BLaER1 (cell line): Measurements from ENCODE around the gene HSPG2.
"Not testable (repeated sequence)": the region's sequence is repeated elsewhere in the genome, so short reads cannot be mapped to it uniquely, and the experiment has no call there.

Experiments
- H3K27ac ChIP-seq: shearing (Covaris generic); formaldehyde crosslinking; 2 replicates; pipeline ENCODE4 v1.8.1; 2022
- H3K27me3 ChIP-seq: shearing (Covaris generic); formaldehyde crosslinking; 2 replicates; pipeline ENCODE4 v1.8.1; 2022
- H3K36me3 ChIP-seq: shearing (Covaris generic); formaldehyde crosslinking; 2 replicates; pipeline ENCODE4 v1.8.1; 2022
- H3K4me1 ChIP-seq: shearing (Covaris generic); formaldehyde crosslinking; 2 replicates; pipeline ENCODE4 v1.8.1; 2022
- H3K4me2 ChIP-seq: shearing (Covaris generic); formaldehyde crosslinking; 2 replicates; pipeline ENCODE4 v1.8.1; 2022
- H3K4me3 ChIP-seq: shearing (Covaris generic); formaldehyde crosslinking; 2 replicates; pipeline ENCODE4 v1.8.1; 2022
- H3K9ac ChIP-seq: shearing (Covaris generic); formaldehyde crosslinking; 2 replicates; pipeline ENCODE4 v1.8.1; 2022
- H3K9me3 ChIP-seq: shearing (Covaris generic); formaldehyde crosslinking; 2 replicates; pipeline ENCODE4 v1.8.1; 2022
- H4K20me1 ChIP-seq: shearing (Covaris generic); formaldehyde crosslinking; 2 replicates; pipeline ENCODE4 v1.8.1; 2022
- Cebpa-rat ChIP-seq: shearing (Covaris generic); IDR thresholded peaks from 2 replicates; pipeline ENCODE4 v1.8.1; 2022

HSPG2 gene

DNA sequence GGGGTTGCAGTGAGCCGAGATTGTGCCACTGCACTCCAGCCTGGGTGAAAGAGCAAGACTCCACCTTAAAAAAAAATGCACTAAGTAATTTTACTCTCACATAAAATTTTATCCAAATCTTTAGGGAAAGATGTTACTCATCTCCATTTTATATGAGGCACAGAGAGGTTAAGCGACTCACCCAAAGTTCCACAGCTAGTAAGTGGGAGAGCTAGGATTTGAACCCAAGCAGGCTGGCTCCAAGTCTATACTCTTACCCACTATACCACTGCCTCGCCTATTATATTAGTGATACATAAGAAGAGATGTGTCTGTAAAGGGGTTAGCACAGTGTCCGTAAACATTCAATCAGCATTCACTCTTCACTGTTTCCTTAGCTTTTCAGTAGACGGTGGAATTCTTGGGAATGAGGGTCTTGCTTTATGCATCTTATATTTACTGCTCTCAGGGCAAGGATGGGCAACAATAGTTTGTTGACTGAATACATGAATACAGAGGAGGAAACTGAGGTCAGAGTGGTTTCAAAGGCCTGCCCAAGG is 109.9 kb downstream of the HSPG2 start:
- no peak overlapping the region for H3K4me3 ChIP-seq
- no peak overlapping the region for H3K27ac ChIP-seq
- peaks cover 14% of the 10 kb centered on the region for H3K4me1 ChIP-seq
- H3K27me3 ChIP-seq = no peaks in the 10 kb centered on the region
- no peaks in the 10 kb centered on the region for H3K9me3 ChIP-seq
- peaks cover 86% of the 10 kb centered on the region for H3K36me3 ChIP-seq
- no peak for TF ChIP-seq Cebpa-rat
- no peaks in the 10 kb centered on the region for H4K20me1 ChIP-seq
- no peak overlapping the region for H3K9ac ChIP-seq
- H3K4me2 ChIP-seq = no peak overlapping the region

- peaks cover 14% of the 10 kb centered on the region for H3K4me1 ChIP-seq
- peaks cover 86% of the 10 kb centered on the region for H3K36me3 ChIP-seq
- H3K9ac ChIP-seq = not testable (repeated sequence)
Measured at GRCh38 chr1:21826694-21827093, 110.4 kb downstream of the HSPG2 start.

GRCh38 chr1:21825393-21825792 is 111.7 kb downstream of the HSPG2 start:
- Histone ChIP-seq H3K4me1 (peaks cover 14% of the 10 kb centered on the region), H3K9ac (no peak overlapping the region), H3K4me3 (no peak overlapping the region), H3K4me2 (no peak overlapping the region), H4K20me1 (no peaks in the 10 kb centered on the region), H3K9me3 (no peaks in the 10 kb centered on the region), H3K27ac (no peak overlapping the region), H3K27me3 (no peaks in the 10 kb centered on the region), H3K36me3 (peaks cover 86% of the 10 kb centered on the region)
- TF ChIP-seq Cebpa-rat = no peak

More at GRCh38 chr1:21826694-21827093, 110.4 kb downstream of the HSPG2 start:
- not testable (repeated sequence) for H3K27ac ChIP-seq, H3K4me2 ChIP-seq, H3K9me3 ChIP-seq, H3K27me3 ChIP-seq, H3K4me3 ChIP-seq, H4K20me1 ChIP-seq

GRCh38 chr1:21824926-21825325 is 112.2 kb downstream of the HSPG2 start:
- no peak overlapping the region for H3K9ac ChIP-seq
- TF ChIP-seq Cebpa-rat = no peak

GRCh38 chr1:21823980-21824702 is 113.0 kb downstream of the HSPG2 start:
- H3K4me1 ChIP-seq = peaks cover 15% of the 10 kb centered on the region

More at GRCh38 chr1:21824926-21825325, 112.2 kb downstream of the HSPG2 start:
- H3K4me2 ChIP-seq = no peak overlapping the region
- H3K4me3 ChIP-seq = no peak overlapping the region
- no peak overlapping the region for H3K27ac ChIP-seq
- H3K36me3 ChIP-seq = peaks cover 84% of the 10 kb centered on the region
- no peaks in the 10 kb centered on the region for H4K20me1 ChIP-seq
- H3K27me3 ChIP-seq = no peaks in the 10 kb centered on the region
- H3K4me1 ChIP-seq = peaks cover 14% of the 10 kb centered on the region
- no peaks in the 10 kb centered on the region for H3K9me3 ChIP-seq

DNA sequence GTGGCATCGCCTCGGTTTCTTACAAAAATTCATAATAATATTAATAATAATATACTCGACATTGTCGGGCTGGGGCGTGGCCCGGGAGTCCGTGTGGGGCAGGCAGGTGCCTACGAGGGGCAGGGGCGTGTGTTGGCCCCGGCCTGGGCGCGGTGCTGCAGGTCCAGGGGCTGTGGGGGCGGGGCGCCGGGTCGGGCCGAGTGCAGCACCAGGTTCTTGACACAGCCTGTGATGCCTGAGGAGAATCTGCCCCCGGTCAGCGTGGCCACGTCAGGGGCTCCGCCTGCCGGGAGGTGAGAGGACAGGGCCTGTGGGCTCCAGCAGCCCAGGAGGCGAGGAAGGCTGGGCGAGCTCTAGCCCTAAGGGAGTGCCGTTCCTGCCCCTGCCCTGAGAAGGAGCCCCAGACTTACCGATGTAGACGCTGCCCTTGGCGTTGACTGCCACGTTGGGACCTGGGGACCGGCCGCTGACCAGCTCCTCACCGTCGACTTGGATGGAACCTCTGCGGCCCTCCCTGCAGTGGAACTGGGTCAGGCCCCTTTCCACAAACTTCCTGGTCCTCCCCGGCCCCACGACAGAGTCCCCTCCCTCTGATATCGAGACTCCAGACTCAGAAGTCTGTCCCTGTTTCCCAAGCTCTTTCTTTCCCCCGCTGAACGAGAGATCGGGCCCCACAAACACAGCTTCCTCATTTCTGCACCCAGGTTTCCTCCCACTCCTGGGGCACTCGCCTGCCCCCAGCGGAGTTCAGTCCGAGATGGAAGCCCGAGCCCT is 113.7 kb downstream of the HSPG2 start:
- TF ChIP-seq Cebpa-rat = no peak

More at GRCh38 chr1:21823980-21824702, 113.0 kb downstream of the HSPG2 start:
- TF ChIP-seq Cebpa-rat = no peak
- Histone ChIP-seq H3K9ac (no peak overlapping the region), H4K20me1 (no peaks in the 10 kb centered on the region), H3K27me3 (no peaks in the 10 kb centered on the region), H3K9me3 (no peaks in the 10 kb centered on the region), H3K36me3 (peaks cover 76% of the 10 kb centered on the region), H3K4me2 (no peak overlapping the region), H3K4me3 (no peak overlapping the region), H3K27ac (peak overlapping the region; percentile 44; the same call in 1 of the 2 replicates)

DNA sequence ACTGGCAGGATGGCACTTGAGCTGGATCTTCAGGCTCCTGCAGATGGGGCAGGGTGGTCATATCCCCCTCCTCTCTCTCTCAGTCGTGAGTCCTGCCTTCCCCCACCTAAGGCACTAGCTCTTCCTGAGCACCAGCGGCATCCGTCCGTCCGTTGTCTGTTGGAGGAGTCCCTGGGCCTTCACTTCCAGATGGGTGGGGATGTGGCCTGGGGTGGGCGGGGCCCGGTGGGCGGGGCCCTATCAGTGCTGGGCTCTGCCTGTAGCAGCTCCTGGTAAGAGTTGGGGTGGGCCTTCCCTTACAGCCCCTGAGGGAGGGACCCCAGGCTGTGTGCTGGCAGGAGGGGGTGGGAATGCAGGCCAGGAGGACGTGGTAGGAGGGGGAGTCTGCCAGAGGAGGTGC is 114.8 kb downstream of the HSPG2 start:
- Histone ChIP-seq H3K9ac (no peak overlapping the region), H3K36me3 (peaks cover 58% of the 10 kb centered on the region), H3K4me1 (peaks cover 31% of the 10 kb centered on the region), H3K9me3 (no peaks in the 10 kb centered on the region), H3K4me2 (no peak overlapping the region), H3K4me3 (no peak overlapping the region), H3K27ac (no peak overlapping the region), H4K20me1 (no peaks in the 10 kb centered on the region), H3K27me3 (no peaks in the 10 kb centered on the region)
- no peak for TF ChIP-seq Cebpa-rat

More for the DNA sequence above, 113.7 kb downstream of the HSPG2 start:
- no peak overlapping the region for H3K4me2 ChIP-seq
- H3K9me3 ChIP-seq = no peaks in the 10 kb centered on the region
- H4K20me1 ChIP-seq = no peaks in the 10 kb centered on the region
- no peak overlapping the region for H3K4me3 ChIP-seq
- H3K27ac ChIP-seq = peak overlapping the region; percentile 44; the same call in 1 of the 2 replicates
- no peak overlapping the region for H3K9ac ChIP-seq
- no peaks in the 10 kb centered on the region for H3K27me3 ChIP-seq
- H3K36me3 ChIP-seq = peaks cover 68% of the 10 kb centered on the region
- H3K4me1 ChIP-seq = peaks cover 21% of the 10 kb centered on the region

- Histone ChIP-seq H3K4me1 (peaks cover 39% of the 10 kb centered on the region), H3K4me2 (no peak overlapping the region), H4K20me1 (no peaks in the 10 kb centered on the region), H3K27me3 (no peaks in the 10 kb centered on the region), H3K36me3 (peaks cover 49% of the 10 kb centered on the region), H3K27ac (no peak overlapping the region), H3K4me3 (no peak overlapping the region), H3K9ac (no peak overlapping the region), H3K9me3 (no peaks in the 10 kb centered on the region)
- TF ChIP-seq Cebpa-rat = no peak
Measured at GRCh38 chr1:21821385-21822019, 115.6 kb downstream of the HSPG2 start.

GRCh38 chr1:21820597-21821232 is 116.4 kb downstream of the HSPG2 start:
- TF ChIP-seq Cebpa-rat = no peak
- no peaks in the 10 kb centered on the region for H3K27me3 ChIP-seq
- H3K9me3 ChIP-seq = no peaks in the 10 kb centered on the region
- H3K4me3 ChIP-seq = no peak overlapping the region
- no peak overlapping the region for H3K27ac ChIP-seq
- no peak overlapping the region for H3K9ac ChIP-seq
- H3K4me2 ChIP-seq = no peak overlapping the region
- peaks cover 45% of the 10 kb centered on the region for H3K36me3 ChIP-seq
- peaks cover 47% of the 10 kb centered on the region for H3K4me1 ChIP-seq
- H4K20me1 ChIP-seq = no peaks in the 10 kb centered on the region
